Tibial artery (tissue), 4 donors: ENCODE data around the gene OPCML.

Experiments used
- DNase-seq, 2 donors: peaks; one replicate each; pipeline ENCODE4 v3.0.0-alpha.2; 2019
- H3K27ac ChIP-seq, 2 donors: fragments of 200-600 bp; sonication (generic) in 1 of 2; 1 replicate in 1 of 2; 2 replicates in 1 of 2; pipeline ENCODE4 v1.5.1; 2018 to 2019; ENCODE audit warnings: mild to moderate bottlenecking in 1 of 2
- H3K27me3 ChIP-seq, 2 donors: fragments of 200-600 bp; sonication (generic) in 1 of 2; one replicate each; pipeline versions ENCODE4 v1.5.1 to v1.6.0; 2016 to 2019
- H3K36me3 ChIP-seq, 3 donors: fragments of 200-600 bp; sonication (generic) in 2 of 3; one replicate each; pipeline ENCODE4 v1.5.1; 2016 to 2019; ENCODE audit warnings: mild to moderate bottlenecking in 2 of 3
- H3K4me1 ChIP-seq, 4 donors: fragments of 200-600 bp; sonication (generic) in 2 of 4; 1 replicate in 3 of 4; 2 replicates in 1 of 4; pipeline ENCODE4 v1.5.1; 2016 to 2019
- H3K4me3 ChIP-seq, 2 donors: fragments of 200-600 bp; sonication (generic) in 1 of 2; 1 replicate in 1 of 2; 2 replicates in 1 of 2; pipeline ENCODE4 v1.5.1; 2018 to 2019; ENCODE audit warnings: mild to moderate bottlenecking in 2 of 2
- H3K9me3 ChIP-seq, 3 donors: fragments of 200-600 bp; sonication (generic) in 1 of 3; one replicate each; pipeline ENCODE4 v1.5.1; 2016 to 2019
- CTCF ChIP-seq, 2 experiments: fragments of 200-600 bp in 1 of 2; fragments of 450-650 bp in 1 of 2; IDR thresholded peaks; one replicate each; pipeline ENCODE4 v1.5.1; 2017 to 2019; ENCODE audit warnings: antibody characterized with exemption in 2 of 2, mild to moderate bottlenecking in 1 of 2, moderate library complexity in 1 of 2
- intact Hi-C: fragments of 100-400 bp; cut with DNase I; formaldehyde crosslinking; loops from one replicate; pipeline ENCODE4 v1.15.0; 2023; ENCODE audit warnings: low total_unique reads

The OPCML gene

GRCh38 chr11:132878111-132878510 lies 654.2 kb downstream of the OPCML start:
- no peak for TF ChIP-seq CTCF (IDR thresholded peaks at IDR 0.05)
- no peak for DNase-seq
- Histone ChIP-seq H3K36me3 (no peaks in the 10 kb centered on the region), H3K27me3 (no peaks in the 10 kb centered on the region), H3K9me3 (no peaks in the 10 kb centered on the region), H3K4me3 (no peak overlapping the region), H3K27ac (no peak overlapping the region), H3K4me1 (no peaks in the 10 kb centered on the region)
- intact Hi-C loops: no loop called here

GRCh38 chr11:132876705-132877104 lies 655.6 kb downstream of the OPCML start:
- no peak for TF ChIP-seq CTCF (IDR thresholded peaks at IDR 0.05)
- no peak for DNase-seq
- H3K27me3 ChIP-seq: no peaks in the 10 kb centered on the region
- H3K9me3 ChIP-seq: no peaks in the 10 kb centered on the region
- H3K4me1 ChIP-seq: no peaks in the 10 kb centered on the region
- H3K4me3 ChIP-seq: no peak overlapping the region
- no peaks in the 10 kb centered on the region for H3K36me3 ChIP-seq
- intact Hi-C loops: no loop called here
- no peak overlapping the region for H3K27ac ChIP-seq

- no peak for TF ChIP-seq CTCF (IDR thresholded peaks at IDR 0.05)
- Histone ChIP-seq H3K4me1 (no peaks in the 10 kb centered on the region), H3K4me3 (no peak overlapping the region), H3K9me3 (no peaks in the 10 kb centered on the region), H3K36me3 (no peaks in the 10 kb centered on the region), H3K27ac (no peak overlapping the region), H3K27me3 (no peaks in the 10 kb centered on the region)
- intact Hi-C loops: no loop called here
- no peak for DNase-seq
Observed at GRCh38 chr11:132876239-132876638, 656.1 kb downstream of the OPCML start.

- H3K4me1 ChIP-seq: no peaks in the 10 kb centered on the region
- TF ChIP-seq CTCF (IDR thresholded peaks at IDR 0.05): no peak
- DNase-seq: no peak
- no peak overlapping the region for H3K4me3 ChIP-seq
- no peaks in the 10 kb centered on the region for H3K36me3 ChIP-seq
- no peaks in the 10 kb centered on the region for H3K9me3 ChIP-seq
- intact Hi-C loops: no loop called here
- no peak overlapping the region for H3K27ac ChIP-seq
- no peaks in the 10 kb centered on the region for H3K27me3 ChIP-seq
Observed at GRCh38 chr11:132874638-132875037, 657.7 kb downstream of the OPCML start.

GRCh38 chr11:132873841-132874240 lies 658.5 kb downstream of the OPCML start:
- Histone ChIP-seq H3K4me1 (no peaks in the 10 kb centered on the region), H3K27ac (no peak overlapping the region), H3K36me3 (no peaks in the 10 kb centered on the region), H3K4me3 (no peak overlapping the region), H3K9me3 (no peaks in the 10 kb centered on the region), H3K27me3 (no peaks in the 10 kb centered on the region)
- intact Hi-C loops: no loop called here
- no peak for TF ChIP-seq CTCF (IDR thresholded peaks at IDR 0.05)
- no peak for DNase-seq

GRCh38 chr11:132872211-132872610 lies 660.1 kb downstream of the OPCML start:
- no peaks in the 10 kb centered on the region for H3K4me1 ChIP-seq
- no peak overlapping the region for H3K27ac ChIP-seq
- no peak overlapping the region for H3K4me3 ChIP-seq
- no peak for TF ChIP-seq CTCF (IDR thresholded peaks at IDR 0.05)
- no peaks in the 10 kb centered on the region for H3K27me3 ChIP-seq
- DNase-seq: no peak
- no peaks in the 10 kb centered on the region for H3K9me3 ChIP-seq
- intact Hi-C loops: no loop called here
- H3K36me3 ChIP-seq: no peaks in the 10 kb centered on the region
